ENCODE results near the gene KRT28. TPM values are rescaled to one million over a fixed set of nuclear protein-coding genes. Genes with fewer than 3 reads are reported as not detected.
"Not testable (repeated sequence)": the region's sequence is repeated elsewhere in the genome, so short reads cannot be mapped to it uniquely, and the experiment has no call there.

Gene KRT28
- total RNA-seq, 1 donor from 2014 or later, result not detected

DNA sequence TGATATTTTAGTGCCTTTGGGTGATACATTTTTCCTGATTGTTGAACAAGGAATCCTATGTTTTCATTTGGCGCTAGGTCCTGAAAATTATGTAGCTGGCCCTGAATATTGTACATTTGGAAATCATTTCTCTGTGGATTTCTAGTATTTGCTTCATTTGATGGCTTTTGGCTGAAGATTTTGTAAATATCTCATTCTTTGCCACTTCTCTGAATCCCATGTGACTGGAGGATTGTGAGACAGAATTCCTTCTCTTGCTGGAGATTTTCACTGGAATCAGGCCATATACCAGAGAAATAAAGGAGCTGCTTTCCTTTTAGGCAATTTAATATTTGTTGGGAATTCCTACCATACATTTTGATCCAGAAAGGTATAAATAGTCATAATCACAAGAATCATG, 8.6 kb downstream of the KRT28 start:
- FAIRE-seq (no peak), DNase-seq (ENCODE audit: low spot score in 2 of 2) (no peak)

DNA sequence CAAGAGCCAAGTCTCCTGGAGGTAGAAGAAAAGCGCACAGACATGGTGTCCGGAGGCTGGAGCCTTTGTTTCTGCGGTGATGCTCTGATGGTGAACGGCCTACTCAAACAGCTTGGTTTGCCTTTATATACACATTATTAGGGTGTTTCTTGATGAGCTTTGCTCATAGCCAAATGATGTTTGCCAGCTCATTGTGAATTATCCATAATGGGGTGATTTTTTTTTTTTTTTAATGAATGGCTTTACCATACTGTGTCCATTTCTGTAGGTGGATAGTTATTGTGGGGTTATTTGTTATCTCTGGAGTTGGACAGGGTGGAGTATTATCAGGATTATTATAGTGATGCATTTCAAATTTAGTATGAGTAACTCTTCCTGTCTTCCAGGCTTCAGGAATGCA, 17.3 kb downstream of the KRT28 start, which contains the start of gene KRT27:
TSS of gene KRT27 (minus strand) at position 101 of the 400 bp plus-strand sequence. CDS start at position 44, 57 bp downstream.
- DNase-seq (ENCODE audit: low spot score in 2 of 2) (no peak), FAIRE-seq (no peak)

DNA sequence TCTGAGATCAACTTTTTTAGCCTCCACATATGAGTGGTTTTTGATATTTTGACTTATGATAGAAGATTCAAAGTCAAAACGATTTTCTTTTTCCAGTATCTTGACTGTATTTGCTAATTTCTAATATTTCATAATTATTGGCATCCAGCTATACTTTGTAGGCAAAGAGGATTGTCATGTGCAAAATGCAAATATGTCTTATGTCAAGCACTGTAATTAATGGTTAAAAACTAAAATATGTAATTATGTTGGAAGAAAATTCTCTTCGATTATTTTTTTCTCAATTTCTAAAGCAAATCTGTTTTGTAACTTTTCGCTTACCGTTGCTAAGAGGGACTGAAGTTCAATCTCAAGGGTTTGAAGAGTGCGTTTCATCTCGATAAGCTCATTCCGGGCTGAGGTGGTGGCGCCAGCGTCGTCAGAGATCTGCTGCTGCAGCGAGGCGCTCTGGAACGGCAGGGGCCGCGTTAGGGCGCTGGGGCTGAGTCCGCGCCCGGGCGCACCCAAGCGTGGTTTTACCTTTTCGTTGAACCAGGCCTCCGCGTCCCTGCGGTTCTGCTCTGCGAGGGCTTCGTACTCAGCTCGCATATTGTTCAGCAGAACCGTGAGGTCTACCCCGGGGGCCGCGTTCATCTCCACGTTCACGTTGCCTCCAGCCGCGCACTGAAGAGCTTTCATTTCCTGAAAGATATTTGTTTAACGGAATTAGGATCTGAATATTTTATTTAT, 20.4 kb downstream of the KRT28 start:
- no peak for DNase-seq (ENCODE audit: low spot score in 2 of 2)
- FAIRE-seq, result no peak

DNA sequence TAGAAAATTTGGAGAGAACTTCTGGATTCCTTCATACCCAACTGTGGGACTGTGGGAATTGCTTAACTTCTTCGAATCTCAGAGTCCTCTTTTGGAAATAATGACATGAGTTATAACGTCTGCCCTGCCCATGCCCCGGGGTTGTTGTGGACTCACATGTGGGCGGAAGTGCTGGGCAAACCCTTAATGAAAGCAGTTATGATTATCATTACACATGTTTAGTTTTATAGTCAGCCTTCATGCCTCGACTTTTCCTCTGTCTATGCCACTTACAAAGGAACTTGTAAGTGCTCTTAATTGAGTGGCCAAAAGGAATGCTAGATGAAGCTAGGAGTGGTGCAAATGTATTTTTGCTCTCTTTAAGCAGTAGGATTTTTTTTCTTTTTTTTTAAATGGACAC, 21.3 kb downstream of the KRT28 start:
- no peak for DNase-seq (ENCODE audit: low spot score in 2 of 2)
- no peak for FAIRE-seq

DNA sequence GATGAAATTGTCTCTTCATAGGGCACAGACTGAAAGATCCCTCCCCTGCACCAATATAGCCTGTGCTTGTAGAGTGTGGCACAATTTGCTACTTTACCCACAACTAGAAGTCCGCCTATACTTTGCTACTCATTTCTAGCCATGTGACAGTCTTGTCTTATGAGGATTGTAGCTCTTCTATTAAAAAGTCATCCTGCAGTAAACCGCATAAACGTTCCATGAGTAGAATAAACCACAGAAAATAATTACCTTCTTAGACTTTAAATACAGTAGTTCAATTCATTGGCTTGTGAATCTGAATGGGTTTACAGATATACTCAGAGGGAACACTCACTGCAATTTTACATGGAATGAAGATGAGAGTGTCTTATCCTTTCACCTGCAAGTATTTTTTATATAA, 21.8 kb downstream of the KRT28 start:
- no peak for FAIRE-seq
- no peak for DNase-seq (ENCODE audit: low spot score in 2 of 2)

DNA sequence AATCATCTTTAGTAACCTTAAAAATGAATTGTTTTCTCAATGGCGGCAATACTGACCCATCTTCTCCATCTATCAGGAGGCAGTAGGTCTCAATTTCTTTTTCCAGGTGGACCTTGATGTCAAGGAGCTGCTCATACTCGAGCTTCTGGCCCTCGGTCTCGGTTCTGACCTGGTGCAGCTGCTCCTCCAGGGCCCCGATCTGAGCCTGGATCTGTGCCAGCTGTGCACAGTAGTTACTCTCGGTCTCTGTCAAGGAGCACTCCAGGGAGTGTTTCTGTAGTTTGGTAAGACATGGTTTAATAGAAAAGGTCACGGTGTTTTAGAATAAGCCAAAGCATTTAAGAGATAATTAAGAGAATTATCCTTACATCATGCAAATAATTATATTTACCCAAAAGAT, 22.3 kb downstream of the KRT28 start:
- no peak for DNase-seq (ENCODE audit: low spot score in 2 of 2)
- no peak for FAIRE-seq

DNA sequence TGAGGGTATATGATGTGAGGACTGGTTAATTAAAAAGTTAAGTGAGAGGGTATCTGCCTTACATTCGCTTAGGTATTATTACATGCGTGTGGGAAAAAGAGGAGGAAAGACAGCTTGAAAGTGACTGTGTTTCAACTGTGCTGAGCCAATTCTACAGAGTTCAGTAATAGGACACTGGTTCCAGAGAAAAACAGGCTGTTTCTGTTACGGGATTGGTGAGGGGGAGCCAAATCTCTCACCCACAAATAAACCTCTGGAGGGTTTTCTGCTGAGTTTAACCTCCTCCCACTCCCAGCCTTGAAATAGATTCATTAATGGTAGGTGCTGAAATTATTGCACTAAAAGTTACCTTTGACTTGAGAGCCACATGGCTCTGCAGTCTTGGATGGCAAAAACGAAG, 23.8 kb downstream of the KRT28 start:
- FAIRE-seq, result no peak
- no peak for DNase-seq (ENCODE audit: low spot score in 2 of 2)

DNA sequence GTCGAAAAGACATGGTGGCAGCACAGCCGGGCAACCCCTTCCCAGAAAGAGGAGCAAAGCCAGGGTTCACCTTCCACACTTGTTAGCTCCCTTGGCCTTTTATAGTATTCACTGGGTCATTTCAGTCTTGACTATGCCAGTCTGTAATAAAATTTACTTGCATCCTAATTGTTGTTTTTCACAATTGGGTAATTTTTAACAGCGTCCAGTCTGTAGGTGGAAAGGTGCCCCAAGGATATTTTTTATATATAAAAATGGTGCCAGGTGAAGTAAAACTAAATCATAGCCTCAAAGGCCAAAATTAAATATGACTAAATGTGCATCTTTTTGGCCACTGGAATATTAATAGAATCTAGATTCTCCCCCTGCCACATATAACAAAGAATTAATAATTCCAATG, 27.7 kb downstream of the KRT28 start, which contains the start of gene KRT26:
TSS of gene KRT26 (minus strand) at position 101 of the 400 bp plus-strand sequence. CDS start at position 13, 88 bp downstream.
- FAIRE-seq (no peak), DNase-seq (ENCODE audit: low spot score in 2 of 2) (no peak)

DNA sequence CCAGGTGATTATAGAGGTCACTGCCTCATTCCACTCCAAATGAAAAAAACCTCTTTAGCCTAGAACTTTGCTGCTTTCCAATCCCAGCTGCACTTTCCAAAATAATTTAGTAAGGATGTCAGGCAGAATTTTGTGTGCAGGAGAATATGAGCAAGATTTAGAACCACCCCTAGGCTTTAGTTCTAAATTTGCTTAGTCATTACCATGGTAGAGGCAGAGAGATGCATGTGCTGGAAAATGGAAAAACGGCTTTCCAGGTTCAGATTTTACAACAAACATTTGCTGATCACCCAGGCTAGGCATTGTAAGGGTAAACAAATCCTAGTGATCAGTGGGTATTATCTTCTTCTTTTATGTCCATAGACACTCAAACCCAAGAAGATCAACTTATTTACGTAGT, 34.1 kb downstream of the KRT28 start:
- no peak for DNase-seq (ENCODE audit: low spot score in 2 of 2)
- FAIRE-seq, result no peak

DNA sequence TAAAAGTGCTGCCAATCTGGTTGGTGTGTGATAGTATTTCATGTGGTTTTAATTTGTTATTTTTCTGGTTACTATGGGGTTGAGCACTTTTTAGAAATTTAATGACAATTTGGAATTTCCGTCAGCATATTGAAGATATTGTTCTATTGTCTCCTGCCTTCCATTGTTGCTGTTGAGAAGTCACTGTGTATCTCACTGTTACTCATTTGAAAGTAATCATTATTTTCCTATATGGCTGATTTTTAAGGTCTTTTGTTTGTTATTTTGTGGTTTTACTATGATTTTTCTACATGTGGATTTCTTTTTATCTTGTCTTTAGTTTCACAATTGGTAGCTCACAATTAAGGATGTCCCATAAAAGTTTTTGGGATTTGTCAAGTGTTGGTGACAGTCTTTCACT, 36.0 kb downstream of the KRT28 start:
- no peak for DNase-seq (ENCODE audit: low spot score in 2 of 2)
- FAIRE-seq, result no peak

DNA sequence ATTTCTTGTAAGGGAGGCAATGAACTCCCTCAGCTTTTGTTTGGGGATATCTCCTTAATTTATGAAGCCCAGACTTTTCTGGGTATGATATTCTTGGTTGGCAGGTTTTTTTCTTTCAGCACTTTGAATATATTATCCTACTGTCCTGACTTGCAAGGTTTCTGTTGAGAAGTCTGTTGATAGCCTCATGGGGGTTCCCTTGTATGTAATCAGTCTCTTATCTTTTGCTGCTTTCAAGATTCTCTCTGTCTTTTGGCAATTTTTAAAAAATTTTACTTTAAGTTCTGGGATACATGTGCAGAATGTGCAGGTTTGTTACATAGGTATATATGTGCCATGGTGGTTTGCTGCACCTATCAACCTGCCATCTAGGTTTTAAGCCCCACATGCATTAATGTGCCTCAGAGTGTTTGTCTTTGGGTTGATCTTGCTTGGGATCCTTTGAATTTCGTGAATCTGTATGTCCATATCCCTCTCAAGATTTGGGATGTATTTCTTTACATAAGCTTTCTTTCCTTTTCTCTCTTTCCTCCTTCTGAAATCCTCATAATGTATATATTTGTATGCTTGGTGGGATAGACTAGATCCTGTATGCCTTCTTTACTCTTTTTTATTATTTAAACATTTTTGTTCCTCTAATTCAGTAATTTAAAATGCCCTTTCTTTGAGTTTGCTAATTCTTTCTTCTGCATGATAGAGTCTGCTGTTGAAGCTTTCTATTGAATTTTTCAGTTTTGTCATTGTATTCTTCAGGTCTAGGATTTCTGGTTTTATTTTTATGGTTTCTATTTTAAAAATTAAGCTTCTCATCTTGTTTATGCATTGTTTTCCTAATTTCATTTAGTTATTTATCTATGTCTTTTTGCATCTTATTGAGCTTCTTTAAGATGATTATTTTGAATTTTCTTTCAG, 39.4 kb downstream of the KRT28 start:
- FAIRE-seq, result no peak
- no peak for DNase-seq (ENCODE audit: low spot score in 2 of 2)

DNA sequence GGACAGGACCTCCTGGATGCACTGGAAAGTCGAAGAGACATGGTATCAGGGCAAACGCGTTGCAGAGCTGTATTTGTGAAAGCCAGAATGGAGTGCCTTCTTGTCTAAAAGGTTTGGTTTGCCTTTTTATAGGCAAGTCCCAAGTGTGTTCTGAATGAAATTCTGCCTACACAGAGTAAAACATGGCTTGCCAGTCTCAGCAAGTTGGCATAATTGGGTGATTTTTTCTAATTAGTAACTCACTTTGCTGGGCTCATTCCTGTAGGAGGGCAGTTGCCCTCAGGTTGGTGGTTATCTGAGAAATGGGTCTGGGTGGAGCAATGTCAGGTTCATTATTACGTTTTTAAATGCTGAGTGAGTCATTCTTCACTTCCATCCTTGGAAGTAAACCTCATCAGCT, 44.5 kb downstream of the KRT28 start, which contains the start of gene KRT25:
TSS of gene KRT25 (minus strand) at position 101 of the 400 bp plus-strand sequence. CDS start at position 41, 60 bp downstream.
- FAIRE-seq (no peak), DNase-seq (ENCODE audit: low spot score in 2 of 2) (no peak)

DNA sequence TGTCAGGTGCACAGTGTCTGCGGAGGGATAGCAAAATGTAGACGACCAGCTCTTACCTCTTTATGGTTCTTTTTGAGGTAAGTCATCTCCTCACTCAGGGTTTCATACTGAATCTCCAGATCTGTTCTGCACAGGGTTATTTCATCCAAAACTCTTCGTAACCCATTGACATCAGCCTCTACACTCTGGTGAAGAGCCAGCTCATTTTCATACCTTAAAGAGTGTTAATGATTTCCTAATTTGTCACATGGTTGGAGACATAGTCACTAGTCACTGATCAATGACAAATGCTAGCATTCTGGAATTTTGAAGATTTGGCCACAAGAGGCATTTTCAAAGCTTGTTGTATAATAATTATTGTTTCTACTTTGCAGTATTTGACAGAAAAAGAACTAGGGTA, 46.0 kb downstream of the KRT28 start:
- DNase-seq (ENCODE audit: low spot score in 2 of 2), result no peak
- no peak for FAIRE-seq

DNA sequence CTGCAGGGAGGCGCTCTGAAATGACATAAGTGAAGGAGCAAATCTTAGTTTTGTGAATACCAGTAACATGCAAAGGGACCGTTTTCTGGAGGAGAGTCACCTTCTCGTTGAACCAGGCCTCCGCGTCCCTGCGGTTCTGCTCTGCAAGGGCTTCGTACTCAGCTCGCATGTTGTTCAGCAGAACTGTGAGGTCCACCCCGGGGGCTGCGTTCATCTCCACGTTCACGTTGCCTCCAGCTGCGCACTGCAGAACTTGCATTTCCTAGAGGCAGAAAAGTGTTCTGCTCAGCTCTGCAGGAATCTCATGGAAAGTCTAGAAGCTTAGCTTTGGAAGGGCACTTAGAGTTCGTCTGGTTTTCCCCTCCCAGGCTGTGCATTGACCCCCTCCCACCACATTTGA, 48.7 kb downstream of the KRT28 start:
- FAIRE-seq (no peak), DNase-seq (ENCODE audit: low spot score in 2 of 2) (no peak)

DNA sequence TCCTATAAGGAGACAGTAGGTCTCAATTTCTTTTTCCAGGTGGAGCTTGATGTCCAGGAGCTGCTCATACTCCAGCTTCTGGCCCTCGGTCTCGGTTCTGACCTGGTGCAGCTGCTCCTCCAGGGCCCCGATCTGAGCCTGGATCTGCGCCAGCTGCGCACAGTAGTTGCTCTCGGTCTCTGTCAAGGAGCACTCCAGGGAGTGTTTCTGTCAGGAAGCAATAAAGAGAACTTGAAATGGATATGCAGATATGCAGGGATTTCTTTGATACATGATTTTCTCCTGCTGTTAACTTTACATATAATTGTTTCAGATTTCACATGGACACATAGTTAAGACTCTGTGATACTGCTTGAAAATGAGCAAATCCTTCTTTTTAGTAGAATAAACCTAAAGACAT, 49.4 kb downstream of the KRT28 start:
- no peak for FAIRE-seq
- no peak for DNase-seq (ENCODE audit: low spot score in 2 of 2)

DNA sequence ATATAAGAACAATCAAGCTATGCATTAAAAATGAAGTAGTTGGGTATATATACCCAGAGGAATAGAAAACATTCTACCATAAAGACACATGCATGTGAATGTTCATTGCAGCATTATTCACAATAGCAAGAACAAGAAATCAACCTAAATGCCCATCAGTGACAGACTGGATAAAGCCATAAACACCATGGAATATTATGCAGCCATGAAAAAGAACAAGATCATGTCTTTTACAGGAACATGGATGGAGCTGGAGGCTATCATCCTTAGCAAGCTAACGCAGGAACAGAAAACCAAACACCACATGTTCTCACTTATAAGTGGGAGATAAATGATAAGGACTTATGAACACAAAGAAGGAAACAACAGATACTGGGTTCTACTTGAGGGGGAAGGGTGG, 51.1 kb downstream of the KRT28 start:
- DNase-seq (ENCODE audit: low spot score in 2 of 2); FAIRE-seq: not testable (repeated sequence)

Other genes with a start within 250 kb of the KRT28 start
- not detected for gene CCR7, start 234.5 kb downstream of the KRT28 start, total RNA-seq
- 119 TPM for gene SMARCE1, start 152.1 kb downstream of the KRT28 start, total RNA-seq
- gene KRT222, start 134.8 kb downstream of the KRT28 start, total RNA-seq, result 5.7 TPM
- not detected for gene KRT24, start 96.2 kb downstream of the KRT28 start, total RNA-seq
- not detected for gene KRT25, start 44.6 kb downstream of the KRT28 start, total RNA-seq
- gene KRT26, start 27.8 kb downstream of the KRT28 start, total RNA-seq, result not detected
- gene KRT27, start 17.4 kb downstream of the KRT28 start, total RNA-seq, result not detected
- gene KRT10, start 22.7 kb upstream of the KRT28 start, total RNA-seq, result 2.4 TPM
- gene KRT12, start 67.3 kb upstream of the KRT28 start, total RNA-seq, result not detected
- not detected for gene KRT20, start 85.3 kb upstream of the KRT28 start, total RNA-seq
- 0.41 TPM for gene KRT23, start 137.7 kb upstream of the KRT28 start, total RNA-seq
- gene KRT39, start 167.0 kb upstream of the KRT28 start, total RNA-seq, result not detected
- not detected for gene KRT40, start 184.4 kb upstream of the KRT28 start, total RNA-seq
- gene KRTAP3-3, start 194.2 kb upstream of the KRT28 start, total RNA-seq, result not detected
- gene KRTAP3-2, start 199.9 kb upstream of the KRT28 start, total RNA-seq, result not detected
- gene KRTAP3-1, start 209.2 kb upstream of the KRT28 start, total RNA-seq, result not detected
- gene KRTAP1-5, start 227.2 kb upstream of the KRT28 start, total RNA-seq, result not detected
- gene KRTAP1-4, start 230.2 kb upstream of the KRT28 start, total RNA-seq, result not detected
- not detected for gene KRTAP1-3, start 234.9 kb upstream of the KRT28 start, total RNA-seq
- gene KRTAP1-1, start 241.5 kb upstream of the KRT28 start, total RNA-seq, result not detected
- not detected for gene KRTAP2-1, start 247.4 kb upstream of the KRT28 start, total RNA-seq

Data from frontal cortex (tissue), 4 donors.